Ammon's horn (tissue), 1 donor: ENCODE measurements around the gene CUX1.
"Not testable (repeated sequence)": the region's sequence is repeated elsewhere in the genome, so short reads cannot be mapped to it uniquely, and the experiment has no call there.

Experiments
- DNase-seq: peaks from one replicate; pipeline ENCODE4 v3.0.0-alpha.2; 2016; ENCODE audit warnings: low spot score

CUX1 gene

GRCh38 chr7:102313997-102314780 lies 496.8 kb downstream of the CUX1 start:
- no peak for DNase-seq

- DNase-seq = no peak
Measured at GRCh38 chr7:102317231-102318059, 500.0 kb downstream of the CUX1 start.

GRCh38 chr7:102318482-102318971 lies 501.1 kb downstream of the CUX1 start:
- DNase-seq = no peak

GRCh38 chr7:102319671-102320070 lies 502.2 kb downstream of the CUX1 start:
- DNase-seq = no peak

- no peak for DNase-seq
Measured at GRCh38 chr7:102320181-102320580, 502.8 kb downstream of the CUX1 start.

- DNase-seq = no peak
Measured at GRCh38 chr7:102320601-102321350, 503.4 kb downstream of the CUX1 start.

- DNase-seq = no peak
Measured at GRCh38 chr7:102321351-102322201, 504.1 kb downstream of the CUX1 start.

- no peak for DNase-seq
Measured at GRCh38 chr7:102322202-102322715, 504.8 kb downstream of the CUX1 start.

- no peak for DNase-seq
Measured at GRCh38 chr7:102323914-102324195, 506.4 kb downstream of the CUX1 start.

- not testable (repeated sequence) for DNase-seq
Measured at GRCh38 chr7:102325106-102325505, 507.7 kb downstream of the CUX1 start.

GRCh38 chr7:102326157-102326889 lies 508.9 kb downstream of the CUX1 start:
- no peak for DNase-seq

GRCh38 chr7:102327183-102327582 lies 509.8 kb downstream of the CUX1 start:
- not testable (repeated sequence) for DNase-seq

GRCh38 chr7:102328863-102329262 lies 511.4 kb downstream of the CUX1 start:
- DNase-seq = not testable (repeated sequence)

GRCh38 chr7:102329366-102329765 lies 511.9 kb downstream of the CUX1 start:
- DNase-seq = not testable (repeated sequence)

GRCh38 chr7:102330666-102331460 lies 513.4 kb downstream of the CUX1 start:
- DNase-seq = not testable (repeated sequence)
